ENCODE results near the gene SWI5. TPM values are rescaled to one million over a fixed set of nuclear protein-coding genes. Genes with fewer than 3 reads are reported as not detected.

Gene SWI5
- total and polyA plus RNA-seq, 3 donors from 2014 or later = 69.3 to 164 (median 131) TPM

- H3K36me3 ChIP-seq (ENCODE audit: low read depth, missing control alignments) = no peaks in the 10 kb centered on the region
- no peak for DNase-seq
- no peak overlapping the region for H3K27ac ChIP-seq
- no peaks in the 10 kb centered on the region for H3K9me3 ChIP-seq
- H3K4me3 ChIP-seq = no peak overlapping the region
- WGBS, 2 donors = 92 to 100% methylated on average over 1 to 3 of the region's 3 CpGs
- no peak for TF ChIP-seq POLR2A (IDR thresholded peaks at IDR 0.05)
- no peak for TF ChIP-seq CTCF (IDR thresholded peaks at IDR 0.05)
- H3K4me1 ChIP-seq = no peaks in the 10 kb centered on the region
- H3K27me3 ChIP-seq = no peaks in the 10 kb centered on the region
- intact Hi-C loops (cut with DNase I; ENCODE audit: low total_unique reads) = no loop called here
These were observed 15.9 kb downstream of the SWI5 start for GRCh38 chr9:128292009-128292408.

- Histone ChIP-seq H3K9me3 (no peaks in the 10 kb centered on the region), H3K36me3 (ENCODE audit: low read depth, missing control alignments) (no peaks in the 10 kb centered on the region), H3K27ac (no peak overlapping the region), H3K4me3 (no peak overlapping the region), H3K4me1 (no peaks in the 10 kb centered on the region), H3K27me3 (no peaks in the 10 kb centered on the region)
- TF ChIP-seq CTCF (IDR thresholded peaks at IDR 0.05) (no peak), POLR2A (IDR thresholded peaks at IDR 0.05) (no peak)
- WGBS, 2 donors = 90 to 91% methylated on average over 4 of the region's 4 CpGs
- intact Hi-C loops (cut with DNase I; ENCODE audit: low total_unique reads) = no loop called here
- no peak for DNase-seq
These were observed 17.0 kb downstream of the SWI5 start for GRCh38 chr9:128293091-128293490.

- TF ChIP-seq POLR2A (IDR thresholded peaks at IDR 0.05) (no peak), CTCF (IDR thresholded peaks at IDR 0.05) (no peak)
- no peak overlapping the region for H3K27ac ChIP-seq
- intact Hi-C loops (cut with DNase I; ENCODE audit: low total_unique reads) = no loop called here
- no peaks in the 10 kb centered on the region for H3K36me3 ChIP-seq (ENCODE audit: low read depth, missing control alignments)
- H3K27me3 ChIP-seq = no peaks in the 10 kb centered on the region
- H3K4me3 ChIP-seq = no peak overlapping the region
- WGBS, 2 donors = 77 to 94% methylated on average over 4 of the region's 4 CpGs
- no peaks in the 10 kb centered on the region for H3K4me1 ChIP-seq
- DNase-seq = no peak
- H3K9me3 ChIP-seq = no peaks in the 10 kb centered on the region
These were observed 18.1 kb downstream of the SWI5 start for GRCh38 chr9:128294142-128294541.

GRCh38 chr9:128296340-128297220, 20.5 kb downstream of the SWI5 start:
- no peak overlapping the region for H3K27ac ChIP-seq
- 87 to 89% methylated on average over 15 to 16 of the region's 16 CpGs for WGBS, 2 donors
- intact Hi-C loops (cut with DNase I; ENCODE audit: low total_unique reads) = no loop called here

More at GRCh38 chr9:128296340-128297220, 20.5 kb downstream of the SWI5 start:
- DNase-seq = no peak
- Histone ChIP-seq H3K27me3 (no peaks in the 10 kb centered on the region), H3K36me3 (ENCODE audit: low read depth, missing control alignments) (no peaks in the 10 kb centered on the region), H3K4me3 (no peak overlapping the region), H3K9me3 (no peaks in the 10 kb centered on the region), H3K4me1 (no peaks in the 10 kb centered on the region)
- TF ChIP-seq POLR2A (IDR thresholded peaks at IDR 0.05) (no peak), CTCF (IDR thresholded peaks at IDR 0.05) (no peak)
